ENCODE data around the gene EFCAB12. TPM values are rescaled to one million over a fixed set of nuclear protein-coding genes. Genes with fewer than 3 reads are reported as not detected.

EFCAB12 gene
- total and polyA plus RNA-seq, 8 donors, result 0.47 to 5.7 (median 3.7) TPM

DNA sequence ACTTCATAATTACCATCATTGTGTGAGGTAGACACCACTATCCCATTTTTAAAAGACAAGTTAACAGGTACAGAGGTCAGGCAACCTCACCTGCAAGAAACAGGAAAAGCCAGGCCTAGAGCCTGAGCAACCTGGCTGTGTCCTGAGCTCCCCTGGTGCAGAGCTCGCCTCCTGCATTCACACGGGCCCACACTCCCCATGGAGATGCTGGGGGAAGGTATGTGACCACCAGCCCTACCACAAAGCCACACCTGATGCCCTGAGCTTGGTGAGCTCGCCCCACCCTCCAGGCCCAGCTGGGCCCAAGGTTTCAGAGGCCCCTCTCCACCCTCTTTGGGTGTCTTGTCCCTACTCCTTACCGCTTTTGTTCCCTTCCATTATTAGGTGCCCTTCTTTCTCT, 1.2 kb upstream of the EFCAB12 start:
- peaks cover 0 to 50% of the 10 kb centered on the region in 2 donors for H3K36me3 ChIP-seq
- ATAC-seq (no peak), DNase-seq (no peak)
- no peak overlapping the region for H3K4me3 ChIP-seq
- H3K27ac ChIP-seq, result no peak overlapping the region
- intact Hi-C loops (cut with DNase I), result no loop called here
- no peaks in the 10 kb centered on the region for H3K27me3 ChIP-seq
- TF ChIP-seq CTCF (IDR thresholded peaks at IDR 0.05), result no peak
- H3K4me1 ChIP-seq, result peaks cover 0 to 23% of the 10 kb centered on the region in 2 donors
- no peaks in the 10 kb centered on the region for H3K9me3 ChIP-seq

DNA sequence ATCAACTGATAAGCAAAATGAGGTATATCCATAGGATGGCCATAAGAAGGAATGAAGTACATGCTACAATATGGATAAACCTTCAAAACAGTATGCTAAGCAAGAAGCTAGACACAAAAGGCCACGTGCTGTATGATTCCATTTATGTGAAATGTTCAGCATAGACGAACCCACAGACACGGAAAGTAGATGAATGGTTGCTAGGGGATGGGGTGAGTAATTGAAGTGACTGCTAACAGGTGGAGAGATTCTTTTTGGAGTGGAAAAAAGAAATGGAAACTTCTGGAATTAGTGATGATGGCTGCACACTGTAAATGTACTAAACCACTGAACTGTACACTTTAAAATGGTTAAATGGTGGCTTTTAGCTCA, 630 bp upstream of the EFCAB12 start:
- DNase-seq (no peak), ATAC-seq (no peak)
- H3K4me3 ChIP-seq, result peak overlapping the region in 1 of 2 donors; percentile 43
- no peaks in the 10 kb centered on the region for H3K27me3 ChIP-seq
- H3K9me3 ChIP-seq, result no peaks in the 10 kb centered on the region
- intact Hi-C loops (cut with DNase I), result no loop called here
- peaks cover 0 to 24% of the 10 kb centered on the region in 2 donors for H3K4me1 ChIP-seq
- peaks cover 0 to 46% of the 10 kb centered on the region in 2 donors for H3K36me3 ChIP-seq
- no peak for TF ChIP-seq CTCF (IDR thresholded peaks at IDR 0.05)
- H3K27ac ChIP-seq, result peak overlapping the region; percentile 29 to 49

DNA sequence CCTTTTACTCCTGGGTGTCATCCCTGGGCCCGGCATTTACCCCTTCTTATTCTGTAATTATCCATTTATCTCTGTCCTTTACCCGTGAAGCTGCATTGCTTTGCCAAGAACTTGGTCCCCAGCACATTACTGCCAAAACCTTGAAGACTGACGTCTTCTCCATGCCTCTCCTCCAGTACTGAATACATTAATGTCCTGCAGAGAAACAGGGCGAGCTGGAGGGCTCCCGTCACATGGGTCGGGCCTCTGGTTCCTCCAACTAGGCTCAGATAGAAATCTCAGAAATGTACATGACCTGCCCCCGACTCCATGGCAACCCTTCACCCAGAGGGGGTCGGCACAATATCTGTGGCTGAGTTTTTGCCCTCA, 445 bp downstream of the EFCAB12 start:
- intact Hi-C loops (cut with DNase I), result no loop called here
- peak; percentile 8 for ATAC-seq
- Histone ChIP-seq H3K27ac (no peak overlapping the region), H3K4me1 (peaks cover 0 to 24% of the 10 kb centered on the region in 2 donors), H3K27me3 (no peaks in the 10 kb centered on the region), H3K4me3 (peak overlapping the region; percentile 35 to 43), H3K36me3 (peaks cover 0 to 35% of the 10 kb centered on the region in 2 donors), H3K9me3 (no peaks in the 10 kb centered on the region)
- no peak for TF ChIP-seq CTCF (IDR thresholded peaks at IDR 0.05)
- DNase-seq, result no peak

DNA sequence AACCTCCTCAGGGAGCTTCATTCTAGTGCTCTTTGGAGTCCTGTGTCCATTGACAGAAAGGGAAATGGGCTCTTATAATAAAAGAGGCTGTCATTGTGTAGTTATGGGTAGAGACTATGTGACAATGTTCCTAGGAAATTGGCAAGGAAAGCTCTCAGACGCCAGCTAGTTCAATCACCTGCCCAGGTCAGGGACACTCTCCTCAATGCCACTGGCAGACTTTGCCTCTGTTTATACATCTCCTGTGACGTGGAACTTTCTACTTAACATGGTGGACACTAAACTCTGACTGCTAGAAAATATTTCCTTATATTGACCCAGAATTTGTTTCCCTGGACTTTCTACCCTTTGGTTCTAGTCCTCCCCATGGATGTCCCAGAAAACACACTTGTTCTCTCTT, 2.8 kb downstream of the EFCAB12 start:
- peaks cover 0 to 11% of the 10 kb centered on the region in 2 donors for H3K36me3 ChIP-seq
- H3K27ac ChIP-seq, result no peak overlapping the region
- intact Hi-C loops (cut with DNase I), result no loop called here
- no peak for TF ChIP-seq CTCF (IDR thresholded peaks at IDR 0.05)
- H3K4me3 ChIP-seq, result no peak overlapping the region
- no peaks in the 10 kb centered on the region for H3K27me3 ChIP-seq
- peaks cover 0 to 24% of the 10 kb centered on the region in 2 donors for H3K4me1 ChIP-seq
- DNase-seq (no peak), ATAC-seq (no peak)
- no peaks in the 10 kb centered on the region for H3K9me3 ChIP-seq

DNA sequence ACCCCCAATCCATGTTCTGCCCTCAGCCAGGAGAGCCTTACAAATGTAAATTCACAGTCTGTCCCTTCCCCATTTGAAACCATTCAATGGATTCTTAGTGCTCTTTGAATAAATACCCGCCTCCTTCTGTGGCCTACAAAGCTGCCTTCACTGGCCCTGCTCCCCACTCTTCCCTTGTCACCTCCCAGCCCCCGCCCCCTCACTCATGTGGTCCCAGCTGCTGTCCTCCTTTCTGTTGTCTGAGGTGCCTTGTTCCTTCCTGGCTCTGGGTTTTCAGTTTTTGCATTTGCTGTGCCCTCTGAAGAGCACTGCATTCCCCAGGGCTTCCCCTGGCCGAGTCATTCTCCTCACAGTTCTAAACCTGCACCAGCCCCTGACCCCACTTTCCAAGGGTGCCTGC, 3.2 kb downstream of the EFCAB12 start:
- intact Hi-C loops (cut with DNase I), result no loop called here
- no peaks in the 10 kb centered on the region for H3K27me3 ChIP-seq
- peaks cover 0 to 24% of the 10 kb centered on the region in 2 donors for H3K4me1 ChIP-seq
- no peak overlapping the region for H3K4me3 ChIP-seq
- no peak for TF ChIP-seq CTCF (IDR thresholded peaks at IDR 0.05)
- DNase-seq, result no peak
- no peak for ATAC-seq
- H3K27ac ChIP-seq, result no peak overlapping the region
- H3K9me3 ChIP-seq, result no peaks in the 10 kb centered on the region
- peaks cover 0 to 7% of the 10 kb centered on the region in 2 donors for H3K36me3 ChIP-seq

Measured in left lung (tissue), 10 donors.